NCI-H146 treated with DMSO at 0.1 percent for 48 hours (cell line): ENCODE measurements around the gene ZBTB21.
"Not testable (repeated sequence)": the region's sequence is repeated elsewhere in the genome, so short reads cannot be mapped to it uniquely, and the experiment has no call there.

Experiments
- DNase-seq: peaks from one replicate; lab custom pipeline; 2025; ENCODE audit not compliant: unreplicated experiment; lab: John Stamatoyannopoulos, UW

The ZBTB21 gene

GRCh38 chr21:41954654-41955499 is 55.3 kb downstream of the ZBTB21 start:
- no peak for DNase-seq

GRCh38 chr21:41953831-41954653 is 56.1 kb downstream of the ZBTB21 start, which contains the start of gene C2CD2:
Gene C2CD2 (minus strand): TSS chr21:41954018. CDS start chr21:41953648, 370 bp downstream.
- no peak for DNase-seq

- DNase-seq = no peak
Observed at GRCh38 chr21:41953249-41953830, 56.8 kb downstream of the ZBTB21 start.

GRCh38 chr21:41952568-41953248 is 57.5 kb downstream of the ZBTB21 start:
- DNase-seq = no peak

GRCh38 chr21:41951876-41952567 is 58.1 kb downstream of the ZBTB21 start:
- DNase-seq = no peak

GRCh38 chr21:41950941-41951351 is 59.2 kb downstream of the ZBTB21 start:
- no peak for DNase-seq

GRCh38 chr21:41949631-41950030 is 60.5 kb downstream of the ZBTB21 start:
- DNase-seq = not testable (repeated sequence)

GRCh38 chr21:41948901-41949300 is 61.3 kb downstream of the ZBTB21 start:
- DNase-seq = no peak

GRCh38 chr21:41948078-41948895 is 61.9 kb downstream of the ZBTB21 start:
- DNase-seq = no peak

- DNase-seq = no peak
Observed at GRCh38 chr21:41945982-41946381, 64.2 kb downstream of the ZBTB21 start.

GRCh38 chr21:41943851-41944250 is 66.3 kb downstream of the ZBTB21 start:
- no peak for DNase-seq

GRCh38 chr21:41942457-41942856 is 67.7 kb downstream of the ZBTB21 start:
- no peak for DNase-seq

- no peak for DNase-seq
Observed at GRCh38 chr21:41941941-41942340, 68.2 kb downstream of the ZBTB21 start.

GRCh38 chr21:41940431-41940830 is 69.7 kb downstream of the ZBTB21 start:
- DNase-seq = no peak

- DNase-seq = no peak
Observed at GRCh38 chr21:41939391-41939790, 70.8 kb downstream of the ZBTB21 start.
